Activated CD8-positive, alpha-beta memory T cell treated with anti-CD3 and anti-CD28 coated beads for 1 hour (primary cell): ENCODE data around the gene ARTN.
A peak's percentile ranks its signal among the peaks of the same experiment; 100 is the strongest.

Experiments
- DNase-seq, 2 donors: peaks; one replicate each; pipeline ENCODE4 v3.0.0-alpha.2; 2020; ENCODE audit warnings: low read depth in 1 of 2; ENCODE audit errors: extremely low read depth in 1 of 2

The ARTN gene

DNA sequence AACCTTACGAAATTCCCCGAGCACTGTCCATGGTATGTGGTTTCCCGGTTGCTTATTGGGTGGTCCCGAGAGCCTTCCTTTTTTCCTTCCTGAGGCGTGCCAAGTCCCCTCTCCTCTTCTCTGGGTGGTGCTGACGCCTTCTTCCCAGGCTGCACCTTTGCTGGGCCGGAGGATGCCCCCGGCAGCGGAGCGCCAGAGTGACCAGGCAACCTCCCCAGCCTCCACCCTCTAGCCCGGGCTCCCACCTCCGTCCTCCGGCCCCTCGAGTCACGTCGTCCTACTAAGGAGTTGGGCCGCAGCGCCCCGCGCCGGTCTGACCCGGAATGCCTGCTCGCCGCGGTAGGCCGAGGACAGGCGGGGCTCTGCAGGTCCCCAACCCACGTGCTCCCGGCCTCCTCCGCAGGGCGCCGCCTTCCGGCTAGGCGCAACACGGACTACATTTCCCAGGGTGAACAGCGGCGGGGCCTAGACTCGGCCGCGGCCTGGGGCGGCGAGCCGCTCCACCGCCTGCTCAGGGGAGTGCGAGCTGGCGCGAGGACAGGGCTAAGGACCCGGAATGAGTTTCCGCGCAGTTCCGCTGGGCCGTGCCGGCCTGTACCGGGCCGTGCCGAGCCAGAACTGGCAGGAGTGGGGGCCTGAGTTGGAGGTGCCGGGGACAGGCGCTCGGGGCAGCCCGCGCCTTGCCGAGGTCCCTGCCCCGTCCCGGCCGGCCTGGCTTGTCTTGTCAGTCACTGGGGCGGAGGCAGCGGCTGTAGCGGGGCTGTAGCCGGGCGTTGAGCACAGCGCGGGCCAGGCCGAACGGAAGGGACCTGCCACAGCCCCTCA, 12.8 kb downstream of the ARTN start, which contains the start of gene IPO13:
Gene IPO13 (plus strand): TSS at position 715 of the 825 bp plus-strand sequence. CDS start 651 bp downstream, outside the sequence.
- peak; percentile 86 to 89 for DNase-seq

DNA sequence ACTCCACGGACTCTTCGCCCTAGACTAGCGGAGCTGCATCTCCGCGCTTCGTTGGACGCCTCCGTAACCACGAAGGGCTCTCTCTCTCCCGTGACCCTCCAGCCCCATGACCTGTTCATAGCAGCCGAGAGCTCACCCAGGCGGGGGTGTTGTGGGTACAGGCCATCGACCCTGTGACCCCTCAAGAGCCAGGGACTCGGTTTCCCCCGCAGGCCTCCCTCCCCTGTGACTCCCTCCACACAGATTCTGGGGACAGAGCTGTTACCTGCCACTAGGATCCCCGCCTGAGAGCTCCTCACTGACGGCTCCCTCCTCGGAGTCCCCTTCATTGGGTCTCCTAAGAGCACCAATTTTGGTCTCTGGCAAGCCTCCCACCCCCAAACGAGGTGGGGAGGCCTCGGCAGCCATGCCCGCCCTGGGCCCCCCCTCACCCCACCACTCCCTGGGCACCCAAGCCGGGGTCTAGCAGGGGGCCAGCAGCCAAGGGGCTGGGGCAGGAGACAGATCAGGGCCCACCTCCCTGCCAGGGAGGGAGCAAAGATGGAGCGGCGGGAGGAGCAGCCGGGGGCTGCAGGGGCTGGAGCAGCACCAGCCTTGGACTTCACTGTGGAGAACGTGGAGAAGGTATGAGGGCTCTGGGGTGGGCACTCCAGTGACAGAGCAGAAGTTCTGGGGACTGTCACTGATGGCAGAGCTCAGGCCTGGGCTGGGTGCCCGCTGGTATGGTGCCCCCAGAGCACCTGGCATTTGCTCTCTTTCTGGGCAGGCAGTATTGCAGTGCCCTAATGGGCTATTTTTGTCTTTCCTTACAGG, 13.7 kb downstream of the ARTN start:
- no peak for DNase-seq

DNA sequence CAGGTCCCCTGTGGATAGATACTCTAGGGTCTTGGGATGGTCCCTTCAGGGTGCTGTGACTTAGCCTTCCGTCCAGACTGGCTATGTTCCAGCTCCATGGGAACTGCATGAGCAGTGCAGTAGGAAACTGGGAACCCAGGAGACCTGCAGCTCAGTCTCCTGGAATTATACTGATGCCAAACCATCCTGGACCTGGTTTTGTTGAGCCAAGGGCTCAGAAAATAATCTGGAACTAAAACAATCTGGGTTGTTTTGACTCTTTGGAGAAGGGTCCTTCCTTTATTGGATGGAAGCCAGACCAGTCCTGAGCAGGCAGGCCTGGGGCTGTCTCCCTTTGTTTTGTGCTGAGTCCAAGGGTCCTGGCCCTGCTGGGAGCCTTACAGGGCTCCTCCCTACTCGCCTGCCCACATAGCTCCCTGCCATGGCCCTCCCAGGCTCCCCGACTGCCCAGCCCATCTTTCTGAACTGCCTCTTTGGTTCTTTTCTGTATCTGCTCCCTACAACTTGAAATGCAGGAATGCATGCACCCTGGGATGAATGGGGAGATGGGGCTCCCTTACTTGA, 14.4 kb downstream of the ARTN start:
- DNase-seq = no peak

DNA sequence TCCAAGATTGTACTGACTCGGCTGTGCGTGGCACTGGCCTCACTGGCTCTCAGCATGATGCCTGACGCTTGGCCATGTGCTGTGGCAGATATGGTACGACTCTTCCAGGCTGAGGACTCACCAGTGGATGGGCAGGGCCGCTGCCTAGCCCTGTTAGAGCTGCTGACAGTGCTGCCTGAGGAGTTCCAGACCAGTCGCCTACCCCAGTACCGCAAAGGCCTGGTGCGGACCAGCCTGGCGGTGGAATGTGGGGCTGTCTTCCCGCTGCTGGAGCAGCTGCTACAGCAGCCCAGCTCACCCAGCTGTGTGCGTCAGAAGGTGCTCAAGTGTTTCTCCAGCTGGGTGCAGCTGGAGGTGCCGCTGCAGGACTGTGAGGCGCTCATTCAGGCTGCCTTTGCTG, 16.1 kb downstream of the ARTN start:
- DNase-seq = no peak

DNA sequence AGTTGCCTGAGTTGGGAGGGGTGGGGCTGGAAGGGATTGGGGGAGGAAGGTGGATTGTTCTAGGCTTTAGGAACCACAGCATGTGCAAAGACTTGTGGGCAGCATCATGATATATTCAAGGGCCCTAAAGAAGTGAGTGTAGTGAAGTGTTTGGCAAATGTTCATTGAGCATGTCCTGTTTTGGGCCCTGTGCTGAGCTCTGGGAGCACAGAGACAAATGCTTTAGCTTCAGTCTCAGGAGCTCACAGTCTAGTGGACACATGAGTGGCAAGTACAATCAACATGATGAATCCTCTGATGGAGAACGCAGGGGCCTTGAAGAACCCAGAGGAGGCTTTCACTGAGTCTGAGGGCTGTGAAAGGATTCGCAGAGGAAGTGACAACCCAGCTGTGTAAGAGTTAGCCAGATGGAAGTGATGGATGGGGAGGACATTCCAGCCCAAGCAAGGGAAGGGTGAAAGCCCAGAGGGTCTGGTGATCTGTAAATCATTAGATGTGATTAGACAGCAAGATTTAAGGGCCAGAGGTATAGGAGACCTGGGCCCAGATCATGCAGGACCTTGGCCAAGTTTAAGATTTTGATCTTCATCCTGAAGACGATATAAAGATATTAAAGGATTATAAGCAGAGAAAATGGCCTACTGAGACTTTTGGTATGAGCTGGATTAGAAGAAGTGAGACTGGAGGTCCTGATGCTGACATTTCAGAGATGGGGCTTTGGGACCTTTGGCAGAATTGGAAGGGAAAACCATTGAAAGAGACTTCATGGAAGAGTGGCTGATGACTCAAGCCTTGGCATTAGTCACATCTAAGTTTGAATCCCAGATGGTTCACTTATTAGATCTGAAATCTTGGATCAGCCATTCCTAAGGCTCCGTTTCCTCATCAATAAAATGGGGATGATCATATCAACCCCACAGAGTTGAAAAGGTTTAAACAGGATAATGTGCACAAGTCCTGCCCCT, 17.7 kb downstream of the ARTN start:
- DNase-seq = no peak

DNA sequence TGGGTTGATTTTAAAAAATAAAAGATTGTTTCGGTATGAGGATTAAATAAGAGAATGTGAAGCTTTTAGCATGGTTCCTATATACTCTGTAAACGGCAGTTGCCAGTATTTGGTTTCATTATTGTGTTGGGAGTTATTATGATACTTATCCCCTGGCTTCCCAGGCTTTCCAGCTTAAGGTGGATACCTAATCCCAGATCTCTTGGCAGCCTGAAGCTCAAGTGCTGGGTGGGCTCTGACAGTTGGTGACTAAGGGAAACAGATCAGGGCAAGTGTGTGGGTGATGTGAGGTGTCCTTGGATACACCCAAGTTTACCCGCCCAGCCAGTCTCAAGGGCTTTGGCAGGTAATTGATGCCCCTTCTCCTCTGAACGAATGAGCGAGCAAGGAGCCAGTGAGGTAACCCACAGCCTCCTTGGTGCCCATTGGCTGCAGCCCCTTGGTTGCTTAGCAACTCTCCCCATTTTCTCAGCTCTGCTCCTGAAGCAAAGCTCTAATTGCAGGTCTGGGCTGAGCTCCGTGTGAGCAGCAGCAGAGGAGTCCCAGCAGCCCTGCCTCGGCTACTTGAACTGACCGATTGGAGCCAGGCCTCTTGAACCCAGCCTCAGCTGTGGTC, 19.2 kb downstream of the ARTN start:
- DNase-seq = no peak

DNA sequence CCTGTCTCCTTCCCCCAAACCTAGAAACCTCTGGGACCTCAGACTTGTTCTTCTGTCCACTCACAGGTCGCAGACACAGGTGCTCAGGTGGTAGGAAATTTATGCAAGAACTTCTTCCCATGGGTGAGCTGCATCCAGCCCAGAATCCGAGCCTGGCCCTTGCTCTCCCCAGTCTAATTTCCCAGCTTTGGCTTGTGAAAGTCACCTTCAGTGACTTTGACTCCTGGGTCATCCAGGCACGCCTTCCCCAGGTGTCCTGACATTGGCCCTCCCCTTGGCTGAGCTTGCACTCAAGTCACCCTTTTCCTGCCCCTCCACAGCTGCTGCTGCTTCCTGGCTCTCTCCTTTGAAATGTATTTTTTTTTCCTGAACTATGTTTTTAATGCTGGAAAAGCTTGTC, 19.8 kb downstream of the ARTN start:
- no peak for DNase-seq

DNA sequence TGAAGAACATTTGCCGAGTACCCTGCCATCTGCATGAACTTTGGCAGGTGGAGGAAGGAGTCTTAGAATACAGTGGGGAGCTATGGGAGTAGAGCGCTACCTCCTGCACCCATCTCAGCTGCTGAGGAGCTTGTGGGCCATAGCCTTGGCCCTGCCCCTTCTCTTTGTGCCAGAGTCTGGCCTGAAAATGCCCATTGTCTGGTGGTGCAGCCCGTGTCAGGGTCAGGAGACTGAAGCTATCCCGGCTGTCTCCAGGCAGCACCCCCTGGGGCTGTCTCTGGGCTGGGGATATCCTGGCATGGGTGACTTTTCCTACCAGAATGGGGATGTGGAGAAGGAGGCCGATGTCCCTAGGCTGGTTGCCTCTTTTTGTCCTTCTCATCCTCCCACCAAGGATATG, 20.4 kb downstream of the ARTN start:
- no peak for DNase-seq

DNA sequence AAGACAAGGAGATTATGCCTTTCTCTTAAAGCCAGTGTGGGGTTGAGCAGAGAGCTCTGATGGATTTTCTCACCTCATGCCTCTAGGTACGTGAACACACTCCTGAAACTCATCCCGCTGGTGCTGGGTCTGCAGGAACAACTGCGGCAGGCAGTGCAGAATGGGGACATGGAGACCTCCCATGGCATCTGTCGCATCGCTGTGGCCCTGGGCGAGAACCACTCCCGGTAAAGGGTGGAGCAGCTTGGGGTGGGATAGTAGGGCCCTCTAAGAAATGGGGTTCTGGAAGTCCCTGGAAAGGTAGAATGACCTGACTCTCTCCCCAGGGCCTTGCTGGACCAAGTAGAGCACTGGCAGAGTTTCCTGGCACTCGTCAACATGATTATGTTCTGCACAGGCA, 22.6 kb downstream of the ARTN start:
- no peak for DNase-seq

DNA sequence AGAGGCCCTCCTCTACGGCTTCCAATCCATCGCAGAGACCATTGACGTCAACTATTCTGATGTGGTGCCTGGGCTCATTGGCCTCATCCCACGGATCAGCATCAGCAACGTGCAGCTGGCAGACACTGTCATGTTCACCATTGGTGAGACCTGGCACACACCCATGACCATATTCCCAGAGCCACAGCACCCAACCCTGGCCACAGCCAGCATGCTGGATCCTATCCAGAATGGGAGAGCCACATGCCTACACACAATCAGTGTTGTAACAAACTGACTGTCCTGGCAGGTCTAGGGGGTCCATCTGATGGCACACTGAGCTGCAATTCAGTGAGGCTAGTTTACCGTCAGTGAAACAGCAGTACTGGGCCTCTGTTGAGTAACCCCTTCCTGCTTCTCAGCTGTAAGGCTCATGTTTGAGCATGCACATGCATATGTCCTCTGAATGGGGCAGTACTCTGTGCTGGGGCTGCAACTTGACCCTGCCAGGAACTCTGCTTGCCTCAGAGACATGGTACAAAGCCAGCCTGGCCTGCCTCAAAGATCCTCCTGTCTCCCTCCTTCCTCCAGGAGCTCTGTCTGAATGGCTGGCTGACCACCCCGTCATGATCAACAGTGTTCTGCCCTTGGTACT, 23.9 kb downstream of the ARTN start:
- no peak for DNase-seq

DNA sequence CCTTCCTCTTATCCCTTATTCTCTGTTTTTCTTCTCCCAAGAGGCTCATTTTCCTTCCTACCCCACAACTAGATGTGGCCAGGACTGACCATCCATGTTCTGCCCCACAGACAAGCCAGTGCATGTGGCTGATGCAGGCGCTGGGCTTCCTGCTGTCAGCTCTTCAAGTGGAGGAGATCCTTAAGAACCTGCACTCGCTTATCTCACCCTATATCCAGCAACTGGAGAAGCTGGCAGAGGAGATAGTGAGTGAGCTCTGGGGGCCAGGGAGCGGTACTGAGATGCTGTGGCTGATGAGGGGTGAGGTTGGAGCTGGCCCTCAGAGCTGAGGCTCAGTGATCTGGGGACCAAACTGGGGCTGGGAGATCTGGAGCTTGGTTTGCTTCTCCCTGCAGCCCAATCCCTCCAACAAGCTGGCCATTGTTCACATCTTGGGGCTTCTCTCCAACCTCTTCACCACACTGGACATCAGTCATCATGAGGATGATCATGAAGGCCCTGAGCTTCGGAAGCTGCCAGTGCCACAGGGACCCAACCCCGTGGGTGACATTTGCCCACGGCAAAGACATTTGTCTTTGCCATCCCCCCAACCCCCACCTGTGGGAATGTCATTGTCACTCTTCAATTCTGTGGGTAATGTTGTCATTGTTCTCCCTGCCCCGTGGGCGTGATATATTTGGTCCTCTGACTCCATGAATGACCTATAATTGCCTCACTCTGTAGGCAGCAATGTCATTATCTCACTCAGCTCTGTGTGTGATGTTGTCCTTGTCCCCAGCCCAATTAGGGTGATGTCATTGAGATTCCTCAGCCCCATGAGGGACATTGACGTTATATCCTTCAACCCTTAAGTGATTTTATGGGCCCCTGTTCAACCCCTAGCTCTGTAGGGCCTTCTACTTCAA, 25.0 kb downstream of the ARTN start:
- DNase-seq = no peak

DNA sequence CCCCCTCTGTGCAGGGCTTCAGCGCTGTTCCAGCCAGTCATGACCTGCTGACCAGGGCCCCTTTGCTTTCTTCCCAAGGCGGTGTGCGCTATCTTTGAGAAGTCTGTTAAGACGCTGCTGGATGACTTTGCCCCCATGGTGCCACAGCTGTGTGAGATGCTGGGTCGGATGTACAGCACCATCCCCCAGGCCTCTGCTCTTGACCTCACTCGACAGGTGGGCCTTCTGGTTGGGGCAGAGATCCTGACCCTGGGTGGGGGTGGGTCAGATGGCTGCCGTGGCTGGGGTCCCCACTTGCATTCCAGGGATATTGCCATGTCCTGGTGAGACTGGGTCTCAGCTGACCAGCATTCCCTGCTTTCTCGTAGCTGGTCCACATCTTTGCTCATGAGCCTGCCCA, 27.2 kb downstream of the ARTN start:
- DNase-seq = no peak

DNA sequence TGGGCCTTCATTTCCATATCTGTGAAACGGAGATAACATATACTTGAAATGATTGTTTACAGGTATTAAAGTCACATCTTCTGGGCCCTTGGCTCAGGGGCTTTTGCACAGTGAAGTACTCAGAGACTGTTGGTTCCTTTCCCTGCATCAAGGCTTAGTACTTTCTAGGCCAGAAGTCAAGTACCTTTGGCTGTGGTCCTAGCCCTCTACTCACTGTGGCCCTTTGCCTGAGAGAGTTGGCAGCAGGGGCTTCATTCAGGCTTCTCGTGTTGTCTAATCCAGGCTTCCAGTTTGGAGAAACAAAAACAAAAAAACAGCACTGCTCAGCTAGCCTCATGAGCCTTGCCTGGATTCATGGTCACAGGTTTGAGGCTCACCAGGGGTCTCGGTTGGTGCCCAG, 28.1 kb downstream of the ARTN start:
- no peak for DNase-seq

DNA sequence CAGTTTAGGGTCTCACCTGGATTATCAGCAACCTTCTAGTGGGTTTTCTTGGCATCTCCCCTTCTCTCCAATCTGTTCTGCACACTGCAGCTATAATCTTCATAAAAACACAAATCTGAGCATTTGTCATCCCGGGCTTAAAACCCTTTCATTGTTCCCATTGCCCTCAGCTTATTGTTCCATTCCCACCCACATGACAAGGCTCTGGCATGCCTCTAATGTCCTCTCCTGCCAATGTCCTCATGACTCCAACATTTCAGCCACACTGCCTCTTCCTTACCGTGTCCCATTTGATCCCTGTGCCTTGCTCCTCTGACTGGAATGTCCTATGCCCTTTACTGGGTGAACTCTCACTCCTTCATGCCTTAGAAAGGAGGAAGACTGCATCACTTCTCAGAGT, 28.7 kb downstream of the ARTN start:
- DNase-seq = no peak

DNA sequence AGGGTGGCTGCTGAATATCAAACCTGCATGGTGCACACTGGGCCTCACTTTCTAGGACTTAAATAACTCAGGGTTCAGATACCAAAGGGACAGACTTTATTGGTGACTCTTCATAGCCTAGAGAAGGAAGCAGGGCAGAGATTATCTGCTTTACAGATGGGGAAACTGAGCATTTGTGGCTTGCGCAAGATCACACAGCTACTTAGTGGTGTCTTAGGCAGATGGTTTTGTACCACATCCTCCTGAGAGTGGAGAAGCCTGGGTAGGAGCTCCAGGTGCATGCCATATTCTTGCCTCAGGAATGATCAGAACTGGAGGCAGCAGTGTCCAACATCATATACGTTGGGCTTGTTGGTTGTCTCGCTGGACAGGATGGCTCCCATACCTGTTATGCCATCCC, 29.4 kb downstream of the ARTN start:
- DNase-seq = no peak

DNA sequence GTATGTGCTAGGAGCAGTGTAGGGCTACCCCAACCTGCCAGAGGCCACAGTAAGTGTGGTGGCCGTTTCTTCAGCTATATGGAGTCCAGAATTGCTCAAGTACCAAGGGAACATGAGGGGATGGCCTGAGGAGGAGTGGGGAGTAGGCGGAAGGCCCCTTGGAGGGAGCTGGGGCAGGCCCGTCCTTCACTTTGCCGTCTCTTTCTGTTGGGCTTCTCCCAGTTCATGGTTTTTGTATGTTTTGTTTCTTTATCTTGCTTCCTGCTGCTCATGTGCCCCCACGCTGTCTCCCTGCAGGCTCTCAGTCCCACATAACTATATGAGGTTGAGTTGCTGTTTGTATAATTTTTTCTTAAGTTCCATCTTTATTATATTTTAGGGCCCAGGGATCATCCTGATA, 30.3 kb downstream of the ARTN start:
- no peak for DNase-seq

DNA sequence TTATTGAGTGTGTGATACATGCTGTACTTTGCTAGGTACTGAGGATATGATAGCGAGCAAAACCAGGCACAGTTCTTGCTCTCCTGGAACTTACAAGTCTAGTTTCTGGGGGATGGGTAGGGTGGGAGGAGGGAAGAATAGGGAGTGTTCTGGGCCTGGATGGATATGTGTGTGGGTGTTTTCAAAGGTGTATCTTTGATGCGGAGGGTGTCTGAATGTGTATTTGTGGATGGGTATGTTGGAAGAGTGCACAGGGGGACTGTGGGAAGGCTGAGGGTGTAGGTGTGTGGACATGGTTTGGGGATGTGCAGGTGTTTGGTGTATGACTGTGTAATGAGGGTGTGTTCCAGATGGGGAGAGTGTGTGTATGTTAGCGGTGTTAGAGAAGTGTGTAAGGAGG, 31.7 kb downstream of the ARTN start:
- DNase-seq = no peak

DNA sequence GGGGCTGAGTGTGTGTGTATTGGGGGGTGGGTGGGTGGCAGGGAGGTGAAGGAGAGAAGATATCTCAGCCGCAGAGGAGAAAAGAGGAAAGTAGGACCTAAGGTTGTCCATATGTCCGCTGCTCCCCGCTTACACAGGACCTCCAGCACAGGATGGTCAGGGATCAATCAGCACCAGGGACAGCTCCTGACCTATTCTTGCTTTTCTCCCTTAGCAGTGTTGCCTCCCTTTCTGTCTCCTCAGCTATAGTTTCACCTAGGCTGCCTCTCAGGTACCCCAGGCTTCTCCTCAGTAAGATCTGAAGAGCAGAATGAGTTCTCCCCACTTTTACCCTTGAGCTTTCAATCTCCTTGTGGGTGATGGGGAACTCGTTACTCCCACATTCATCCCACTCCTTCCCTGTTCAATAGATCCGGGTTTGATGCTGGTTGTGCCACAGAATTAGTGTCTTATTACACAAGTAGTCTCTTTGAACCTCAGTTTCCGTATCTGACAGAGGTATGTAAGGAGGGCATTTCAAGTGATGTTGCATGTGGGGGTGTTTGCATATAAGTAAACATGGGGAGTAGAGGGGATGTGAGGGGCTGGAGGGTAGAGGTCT, 34.8 kb downstream of the ARTN start:
- DNase-seq = no peak

DNA sequence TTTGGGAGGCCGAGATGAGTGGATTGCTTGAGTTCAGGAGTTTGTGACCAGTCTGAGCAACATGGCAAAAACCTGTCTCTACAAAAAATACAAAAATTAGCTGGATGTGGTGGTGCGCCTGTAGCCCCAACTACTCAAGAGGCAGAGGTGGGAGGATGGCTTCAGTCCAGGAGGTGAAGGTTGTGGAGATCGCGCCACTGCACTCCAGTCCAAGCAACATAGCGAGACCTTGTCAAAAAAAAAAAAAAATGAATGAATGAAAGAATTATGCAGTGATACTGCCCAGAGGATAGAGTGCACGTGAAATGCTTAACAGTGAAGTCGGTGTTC, 35.8 kb downstream of the ARTN start:
- DNase-seq = no peak
